GM12801 (cell line): ENCODE data around the gene RDH11.

Source experiments
- TF ChIP-seq, protein P1 (sequence below): IDR thresholded peaks from one replicate; pipeline ENCODE4 v1.5.1; 2011; ENCODE audit warnings: control low read depth; ENCODE audit not compliant: insufficient read length; ENCODE audit errors: extremely low read depth

RDH11 gene

DNA sequence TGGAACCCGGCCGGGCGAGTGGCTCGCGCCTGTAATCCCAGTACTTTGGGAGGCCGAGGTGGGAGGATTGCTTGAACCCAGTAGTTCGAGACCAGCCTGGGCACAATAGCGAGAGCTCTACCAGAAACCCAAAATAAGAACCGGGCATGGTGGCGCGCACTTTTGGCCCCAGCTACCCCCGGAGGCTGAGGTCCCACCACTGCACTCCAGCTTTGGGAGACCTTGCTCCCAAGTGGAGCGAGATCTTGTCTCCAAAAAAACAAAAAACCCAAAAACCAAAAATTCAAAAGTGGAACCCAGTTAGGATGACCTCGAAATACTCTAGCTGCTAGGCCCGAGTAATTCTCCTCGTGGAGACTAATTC is 20.4 kb downstream of the RDH11 start:
- TF ChIP-seq, protein P1, sequence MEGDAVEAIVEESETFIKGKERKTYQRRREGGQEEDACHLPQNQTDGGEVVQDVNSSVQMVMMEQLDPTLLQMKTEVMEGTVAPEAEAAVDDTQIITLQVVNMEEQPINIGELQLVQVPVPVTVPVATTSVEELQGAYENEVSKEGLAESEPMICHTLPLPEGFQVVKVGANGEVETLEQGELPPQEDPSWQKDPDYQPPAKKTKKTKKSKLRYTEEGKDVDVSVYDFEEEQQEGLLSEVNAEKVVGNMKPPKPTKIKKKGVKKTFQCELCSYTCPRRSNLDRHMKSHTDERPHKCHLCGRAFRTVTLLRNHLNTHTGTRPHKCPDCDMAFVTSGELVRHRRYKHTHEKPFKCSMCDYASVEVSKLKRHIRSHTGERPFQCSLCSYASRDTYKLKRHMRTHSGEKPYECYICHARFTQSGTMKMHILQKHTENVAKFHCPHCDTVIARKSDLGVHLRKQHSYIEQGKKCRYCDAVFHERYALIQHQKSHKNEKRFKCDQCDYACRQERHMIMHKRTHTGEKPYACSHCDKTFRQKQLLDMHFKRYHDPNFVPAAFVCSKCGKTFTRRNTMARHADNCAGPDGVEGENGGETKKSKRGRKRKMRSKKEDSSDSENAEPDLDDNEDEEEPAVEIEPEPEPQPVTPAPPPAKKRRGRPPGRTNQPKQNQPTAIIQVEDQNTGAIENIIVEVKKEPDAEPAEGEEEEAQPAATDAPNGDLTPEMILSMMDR, result no peak

DNA sequence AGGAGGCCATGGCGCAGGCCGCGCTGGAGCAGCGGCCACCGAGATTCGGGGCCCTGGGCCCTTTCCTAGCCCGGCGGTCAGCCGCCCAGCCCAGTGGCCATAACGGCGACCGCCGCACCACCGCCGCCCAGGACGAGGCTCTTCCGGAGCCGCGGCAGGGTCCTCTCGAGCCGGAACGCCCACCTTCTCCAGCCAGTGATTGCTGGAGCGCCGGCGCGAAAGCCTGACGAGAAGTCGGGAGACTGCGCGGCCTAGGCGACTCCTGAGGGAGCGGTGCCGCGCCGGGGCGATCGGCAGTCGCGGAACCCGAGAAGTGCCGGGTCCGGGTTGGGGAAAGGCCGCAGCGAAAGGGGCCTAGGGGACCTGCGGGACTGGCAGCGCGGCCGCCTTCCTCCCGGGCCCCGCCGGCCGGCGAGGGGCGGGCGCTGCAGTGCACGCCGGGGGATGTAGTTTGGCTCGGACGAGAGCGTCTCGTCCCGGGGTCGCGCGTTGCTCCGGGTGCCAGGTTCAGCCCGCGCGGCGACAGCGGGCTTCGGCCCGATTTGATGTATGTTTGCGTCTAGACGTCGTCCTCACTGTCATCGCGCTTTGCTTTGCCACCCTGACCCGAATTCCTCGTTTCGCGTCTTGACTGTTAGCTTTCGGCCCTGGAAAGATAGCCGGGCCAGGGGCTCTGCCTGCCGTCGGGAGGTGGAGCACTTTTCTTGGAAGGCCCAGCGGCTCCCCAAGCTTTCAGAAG is 20.9 kb downstream of the RDH11 start, which contains the start of gene VTI1B:
TSS of gene VTI1B (minus strand) at position 153 of the 739 bp plus-strand sequence. CDS start at position 10, 143 bp downstream.
- TF ChIP-seq, protein P1, result no peak

DNA sequence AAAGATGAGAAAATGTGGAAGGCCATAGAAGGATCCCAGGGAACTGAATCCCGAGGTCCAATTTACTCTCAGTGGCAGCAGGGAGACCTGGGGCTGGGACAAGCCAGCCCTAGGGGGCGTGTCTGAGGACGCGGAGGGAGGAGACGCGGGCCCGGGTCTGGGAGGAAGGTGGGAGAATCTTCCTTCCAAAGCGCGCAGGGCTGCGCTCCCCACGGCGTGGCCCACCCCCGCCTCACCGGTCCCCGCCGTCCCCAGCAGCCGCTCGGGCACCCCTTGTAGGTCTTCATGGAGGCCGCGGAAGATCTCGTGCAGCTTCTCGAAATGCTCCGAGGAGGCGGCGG is 21.5 kb downstream of the RDH11 start:
- TF ChIP-seq, protein P1, result no peak

DNA sequence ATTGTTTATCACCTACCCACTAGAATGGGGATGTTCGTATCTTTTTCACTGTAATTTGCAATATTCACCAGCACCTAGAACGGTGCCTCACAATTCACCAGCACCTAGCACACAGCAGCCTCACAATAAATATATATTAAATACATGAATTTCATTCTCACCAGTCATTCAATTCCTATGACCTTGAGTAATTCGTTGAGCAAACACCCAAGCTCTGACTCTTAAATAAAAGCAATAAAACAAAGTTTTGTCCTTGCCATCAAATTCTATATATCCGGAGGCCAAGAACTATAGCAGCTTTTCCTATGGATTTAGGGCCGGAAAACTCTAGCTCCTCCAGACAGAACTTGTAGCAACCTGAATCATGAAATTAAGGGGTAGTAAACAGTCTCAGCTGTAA is 22.1 kb downstream of the RDH11 start:
- TF ChIP-seq, protein P1, result no peak

DNA sequence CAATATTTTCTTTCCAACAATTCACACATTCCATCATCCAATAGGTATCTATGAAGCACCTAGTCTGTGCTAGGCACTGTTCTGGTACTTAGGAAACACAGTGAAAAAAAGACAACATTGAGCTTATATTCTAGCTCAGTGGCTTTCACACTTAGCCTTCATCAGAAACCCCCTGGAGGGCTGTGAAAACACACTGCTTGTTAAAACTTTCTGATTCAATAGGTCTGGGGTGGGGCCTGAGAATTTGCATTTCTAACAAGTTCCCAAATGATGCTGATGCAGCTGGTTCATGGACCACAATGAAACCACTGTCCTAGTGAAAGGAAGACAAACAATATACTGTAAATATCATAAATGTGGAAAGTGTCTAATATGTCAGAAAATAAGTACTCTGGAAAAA is 27.0 kb downstream of the RDH11 start:
- TF ChIP-seq, protein P1, result no peak

DNA sequence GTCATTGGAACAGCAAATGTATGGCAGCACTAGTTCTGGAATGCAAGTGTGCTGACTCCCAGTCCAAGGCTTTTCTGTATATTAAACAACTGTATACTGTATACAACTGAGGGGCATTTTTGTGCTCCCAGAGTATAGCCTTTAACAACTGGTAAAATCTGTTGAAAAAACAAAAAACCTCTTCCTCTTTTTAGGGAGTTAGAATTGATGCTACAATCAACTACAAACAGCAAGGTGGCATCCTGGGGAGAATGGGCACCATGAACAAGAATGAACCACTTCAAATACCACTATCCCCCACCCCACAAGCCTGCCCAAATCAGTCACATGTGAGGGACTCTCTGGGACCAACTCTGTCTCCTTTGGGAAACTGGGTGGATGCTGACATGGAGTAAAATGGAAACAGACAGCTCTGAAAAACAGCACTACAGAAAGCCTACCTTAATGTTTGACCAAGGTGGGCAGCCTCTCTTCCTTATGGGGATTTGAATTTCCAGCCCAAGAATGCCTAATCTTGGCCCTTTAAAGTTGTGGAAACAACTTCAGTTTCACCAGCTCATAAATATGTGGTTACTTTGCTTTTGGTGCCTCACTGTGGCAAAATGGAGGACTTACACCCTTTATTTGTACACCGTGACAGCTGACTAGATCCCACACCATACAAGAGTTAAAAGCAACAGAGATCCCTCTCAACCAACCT is 28.7 kb downstream of the RDH11 start:
- TF ChIP-seq, protein P1, result no peak

DNA sequence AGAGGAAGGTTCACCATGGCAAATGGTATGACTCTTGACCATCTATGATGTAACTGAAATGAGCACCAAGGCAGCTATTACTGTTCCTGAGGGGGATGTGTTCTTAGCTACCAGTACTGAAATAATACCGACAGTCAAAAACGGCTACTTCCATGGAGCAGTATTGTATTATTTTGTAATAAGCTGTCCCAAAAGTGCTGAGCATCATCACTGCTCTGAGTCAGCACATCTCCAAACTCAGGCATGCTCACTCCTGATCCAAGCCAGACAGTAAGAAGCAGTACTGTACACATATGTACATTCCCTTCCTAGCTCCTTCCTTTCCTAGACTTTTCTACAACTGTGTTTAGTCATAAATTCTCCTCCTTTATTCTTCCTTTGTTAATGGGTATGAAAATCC is 29.7 kb downstream of the RDH11 start:
- TF ChIP-seq, protein P1, result no peak
